Muscle layer of colon (tissue), 2 donors: Measurements from ENCODE around the gene MKX.

Experiments
- H3K27ac ChIP-seq: one replicate; pipeline ENCODE4 v1.7.0; 2013; ENCODE audit warnings: low read depth, mild to moderate bottlenecking, low read length, moderate library complexity
- H3K27me3 ChIP-seq, 2 donors: one replicate each; pipeline ENCODE4 v1.7.0; 2013; ENCODE audit warnings: low read length in 2 of 2, mild to moderate bottlenecking in 2 of 2; ENCODE audit not compliant: insufficient read depth in 2 of 2, control insufficient read depth in 1 of 2
- H3K36me3 ChIP-seq: one replicate; pipeline ENCODE4 v1.7.0; 2013; ENCODE audit warnings: mild to moderate bottlenecking, low read length; ENCODE audit not compliant: insufficient read depth
- H3K4me1 ChIP-seq: one replicate; pipeline ENCODE4 v1.7.0; 2013; ENCODE audit warnings: mild to moderate bottlenecking, low read length; ENCODE audit not compliant: insufficient read depth
- H3K4me3 ChIP-seq, 2 donors: one replicate each; pipeline ENCODE4 v1.7.0; 2013; ENCODE audit warnings: low read length in 2 of 2, low read depth in 1 of 2, mild to moderate bottlenecking in 1 of 2, moderate library complexity in 1 of 2
- H3K9ac ChIP-seq: one replicate; pipeline ENCODE4 v1.7.0; 2013; ENCODE audit warnings: low read length
- H3K9me3 ChIP-seq: one replicate; pipeline ENCODE4 v1.7.0; 2013; ENCODE audit warnings: mild to moderate bottlenecking, low read length
- donor health status: abdominal sarcoma.
- donor health status: Adenocarcinoma of cecum.

Gene MKX

GRCh38 chr10:27664461-27664860 is 81.2 kb downstream of the MKX start:
- Histone ChIP-seq H3K4me3 (no peak overlapping the region), H3K27ac (no peak overlapping the region), H3K9me3 (no peaks in the 10 kb centered on the region), H3K36me3 (no peaks in the 10 kb centered on the region), H3K9ac (no peak overlapping the region), H3K27me3 (no peaks in the 10 kb centered on the region), H3K4me1 (no peaks in the 10 kb centered on the region)

GRCh38 chr10:27663621-27664020 is 82.0 kb downstream of the MKX start:
- Histone ChIP-seq H3K27me3 (no peaks in the 10 kb centered on the region), H3K9ac (no peak overlapping the region), H3K27ac (no peak overlapping the region), H3K4me1 (no peaks in the 10 kb centered on the region), H3K9me3 (no peaks in the 10 kb centered on the region), H3K4me3 (no peak overlapping the region), H3K36me3 (no peaks in the 10 kb centered on the region)

GRCh38 chr10:27661514-27662286 is 83.9 kb downstream of the MKX start:
- no peak overlapping the region for H3K9ac ChIP-seq
- H3K36me3 ChIP-seq = no peaks in the 10 kb centered on the region
- H3K27me3 ChIP-seq = no peaks in the 10 kb centered on the region
- no peak overlapping the region for H3K4me3 ChIP-seq
- no peaks in the 10 kb centered on the region for H3K9me3 ChIP-seq
- no peaks in the 10 kb centered on the region for H3K4me1 ChIP-seq
- no peak overlapping the region for H3K27ac ChIP-seq

GRCh38 chr10:27660711-27661110 is 84.9 kb downstream of the MKX start:
- H3K36me3 ChIP-seq = no peaks in the 10 kb centered on the region
- H3K9ac ChIP-seq = no peak overlapping the region
- no peaks in the 10 kb centered on the region for H3K9me3 ChIP-seq
- no peak overlapping the region for H3K27ac ChIP-seq
- H3K4me3 ChIP-seq = no peak overlapping the region
- H3K4me1 ChIP-seq = no peaks in the 10 kb centered on the region
- H3K27me3 ChIP-seq = no peaks in the 10 kb centered on the region

- no peaks in the 10 kb centered on the region for H3K27me3 ChIP-seq
- no peaks in the 10 kb centered on the region for H3K36me3 ChIP-seq
- H3K4me1 ChIP-seq = no peaks in the 10 kb centered on the region
- H3K9me3 ChIP-seq = no peaks in the 10 kb centered on the region
- H3K9ac ChIP-seq = no peak overlapping the region
- H3K4me3 ChIP-seq = no peak overlapping the region
- H3K27ac ChIP-seq = no peak overlapping the region
Observed at GRCh38 chr10:27660268-27660667, 85.4 kb downstream of the MKX start.

- Histone ChIP-seq H3K36me3 (no peaks in the 10 kb centered on the region), H3K4me1 (no peaks in the 10 kb centered on the region), H3K4me3 (no peak overlapping the region), H3K27ac (no peak overlapping the region), H3K27me3 (no peaks in the 10 kb centered on the region), H3K9ac (no peak overlapping the region), H3K9me3 (no peaks in the 10 kb centered on the region)
Observed at GRCh38 chr10:27659786-27660185, 85.8 kb downstream of the MKX start.

- Histone ChIP-seq H3K9ac (no peak overlapping the region), H3K36me3 (no peaks in the 10 kb centered on the region), H3K27ac (no peak overlapping the region), H3K27me3 (no peaks in the 10 kb centered on the region), H3K4me3 (no peak overlapping the region), H3K9me3 (no peaks in the 10 kb centered on the region), H3K4me1 (no peaks in the 10 kb centered on the region)
Observed at GRCh38 chr10:27658788-27659187, 86.8 kb downstream of the MKX start.

- no peak overlapping the region for H3K27ac ChIP-seq
- H3K36me3 ChIP-seq = no peaks in the 10 kb centered on the region
- H3K9ac ChIP-seq = no peak overlapping the region
- no peaks in the 10 kb centered on the region for H3K9me3 ChIP-seq
- no peaks in the 10 kb centered on the region for H3K27me3 ChIP-seq
- no peak overlapping the region for H3K4me3 ChIP-seq
- no peaks in the 10 kb centered on the region for H3K4me1 ChIP-seq
Observed at GRCh38 chr10:27655296-27655695, 90.3 kb downstream of the MKX start.

GRCh38 chr10:27654284-27654683 is 91.3 kb downstream of the MKX start:
- no peak overlapping the region for H3K4me3 ChIP-seq
- H3K27me3 ChIP-seq = no peaks in the 10 kb centered on the region
- H3K36me3 ChIP-seq = no peaks in the 10 kb centered on the region
- no peak overlapping the region for H3K9ac ChIP-seq
- H3K9me3 ChIP-seq = no peaks in the 10 kb centered on the region
- no peak overlapping the region for H3K27ac ChIP-seq
- H3K4me1 ChIP-seq = no peaks in the 10 kb centered on the region

- no peaks in the 10 kb centered on the region for H3K27me3 ChIP-seq
- H3K36me3 ChIP-seq = no peaks in the 10 kb centered on the region
- no peak overlapping the region for H3K9ac ChIP-seq
- H3K4me3 ChIP-seq = no peak overlapping the region
- no peak overlapping the region for H3K27ac ChIP-seq
- H3K9me3 ChIP-seq = no peaks in the 10 kb centered on the region
- H3K4me1 ChIP-seq = peaks cover 4% of the 10 kb centered on the region
Observed at GRCh38 chr10:27646604-27647175, 98.9 kb downstream of the MKX start.

GRCh38 chr10:27646194-27646593 is 99.4 kb downstream of the MKX start:
- no peak overlapping the region for H3K9ac ChIP-seq
- H3K4me1 ChIP-seq = peaks cover 4% of the 10 kb centered on the region
- no peak overlapping the region for H3K27ac ChIP-seq
- no peaks in the 10 kb centered on the region for H3K9me3 ChIP-seq
- H3K4me3 ChIP-seq = no peak overlapping the region
- no peaks in the 10 kb centered on the region for H3K27me3 ChIP-seq
- H3K36me3 ChIP-seq = no peaks in the 10 kb centered on the region
